IMR-90 (cell line): ENCODE results near the gene PFN2. TPM values are rescaled to one million over a fixed set of nuclear protein-coding genes. Genes with fewer than 3 reads are reported as not detected.

Experiments
- ATAC-seq: fragments of 200-7000 bp; cut with Tn5 transposase; 2 replicates; pipeline ENCODE4 v1.9.1; 2020; ENCODE audit warnings: low read depth, mild to moderate bottlenecking, moderate library complexity
- BruUV-seq: library from RNA; stranded (reverse); fragments of 400-500 nt; replicated peaks from 2 replicates; lab custom pipeline; 2021; lab: Mats Ljungman, UMichigan
- CTCF ChIA-PET: fragments of 300-600 bp; formaldehyde crosslinking; extraction: SDS; loops from one replicate; lab custom pipeline; 2021; ENCODE audit warnings: antibody characterized with exemption; lab: Yijun Ruan, JAX
- POLR2A ChIA-PET: fragments of 300-600 bp; sonication (Branson Sonifier 250); formaldehyde crosslinking; loops from one replicate; lab custom pipeline; 2022; ENCODE audit warnings: antibody characterized with exemption; ENCODE audit not compliant: unreplicated experiment; lab: Charles Lee
- DNase-seq: peaks from one replicate; pipeline ENCODE4 v3.0.0; 2013
- H2AFZ ChIP-seq: replicated peaks from 2 replicates; pipeline ENCODE3; 2013; ENCODE audit warnings: low read length, mild to moderate bottlenecking; ENCODE audit not compliant: poor library complexity
- H2AK5ac ChIP-seq: 2 replicates; pipeline ENCODE4 v1.6.1; 2013; ENCODE audit warnings: low read depth, low read length, inconsistent platforms
- H2AK9ac ChIP-seq: replicated peaks from 2 replicates; pipeline ENCODE3; 2013; ENCODE audit warnings: mild to moderate bottlenecking, low read depth, low read length, moderate library complexity; ENCODE audit not compliant: poor library complexity
- H2BK120ac ChIP-seq: 2 replicates; pipeline ENCODE4 v1.6.1; 2013; ENCODE audit warnings: low read depth, low read length, inconsistent platforms
- H2BK15ac ChIP-seq: 3 replicates; pipeline ENCODE4 v1.6.1; 2013; ENCODE audit warnings: low read depth, low read length, inconsistent platforms
- H2BK20ac ChIP-seq: 2 replicates; pipeline ENCODE4 v1.6.1; 2013; ENCODE audit warnings: low read depth, mild to moderate bottlenecking, inconsistent platforms, low read length, moderate library complexity
- H2BK5ac ChIP-seq: 2 replicates; pipeline ENCODE4 v1.6.1; 2013; ENCODE audit warnings: mild to moderate bottlenecking, low read depth, low read length, inconsistent platforms; ENCODE audit not compliant: poor library complexity, severe bottlenecking
- H3K14ac ChIP-seq: replicated peaks from 2 replicates; pipeline ENCODE4 v1.6.1; 2013; ENCODE audit warnings: low read depth, low read length, inconsistent platforms
- H3K18ac ChIP-seq: 2 replicates; pipeline ENCODE4 v1.6.1; 2013; ENCODE audit warnings: low read depth, low read length, control low read depth
- H3K23ac ChIP-seq: 2 replicates; pipeline ENCODE4 v1.6.1; 2013; ENCODE audit warnings: low read depth, low read length, inconsistent platforms
- H3K27ac ChIP-seq: 2 replicates; pipeline ENCODE4 v1.5.1; 2013; ENCODE audit warnings: mild to moderate bottlenecking, control low read depth, low read length; ENCODE audit not compliant: insufficient read depth
- H3K27me3 ChIP-seq: 2 replicates; pipeline ENCODE4 v1.6.1; 2013; ENCODE audit warnings: low read length; ENCODE audit not compliant: control insufficient read depth, insufficient read depth
- H3K36me3 ChIP-seq: 2 replicates; pipeline ENCODE4 v1.6.1; 2013; ENCODE audit warnings: low read length, mixed read lengths; ENCODE audit not compliant: control insufficient read depth, insufficient read depth
- H3K4ac ChIP-seq: 2 replicates; pipeline ENCODE4 v1.6.1; 2013; ENCODE audit warnings: low read depth, low read length, inconsistent platforms
- H3K4me1 ChIP-seq: 2 replicates; pipeline ENCODE4 v1.6.1; 2013; ENCODE audit warnings: low read length, mixed read lengths; ENCODE audit not compliant: control insufficient read depth, insufficient read depth
- H3K4me2 ChIP-seq: 2 replicates; pipeline ENCODE4 v1.6.1; 2013; ENCODE audit warnings: low read depth, mild to moderate bottlenecking, control low read depth, low read length, moderate library complexity
- H3K4me3 ChIP-seq: 2 replicates; pipeline ENCODE4 v1.5.1; 2013; ENCODE audit warnings: low read depth, mild to moderate bottlenecking, control low read depth, low read length, moderate library complexity; ENCODE audit not compliant: insufficient read depth
- H3K56ac ChIP-seq: 2 replicates; pipeline ENCODE4 v1.6.1; 2013; ENCODE audit warnings: low read length, inconsistent platforms; ENCODE audit not compliant: insufficient read depth; ENCODE audit errors: extremely low read depth
- H3K79me1 ChIP-seq, 2 experiments: 2 replicates each; pipeline ENCODE4 v1.6.1; 2013; ENCODE audit warnings: low read length in 2 of 2, inconsistent platforms in 1 of 2, low read depth in 1 of 2
- H3K9ac ChIP-seq: 2 replicates; pipeline ENCODE4 v1.6.1; 2013; ENCODE audit warnings: low read depth, low read length, control low read depth
- H3K9me1 ChIP-seq: 2 replicates; pipeline ENCODE4 v1.6.1; 2013; ENCODE audit warnings: low read length, inconsistent platforms; ENCODE audit not compliant: insufficient read depth
- H3K9me3 ChIP-seq: 2 replicates; pipeline ENCODE4 v1.6.1; 2013; ENCODE audit warnings: low read length; ENCODE audit not compliant: control insufficient read depth, insufficient read depth
- H4K20me1 ChIP-seq: 2 replicates; pipeline ENCODE4 v1.6.1; 2013; ENCODE audit warnings: low read length, inconsistent platforms; ENCODE audit not compliant: insufficient read depth
- H4K5ac ChIP-seq: 2 replicates; pipeline ENCODE4 v1.6.1; 2013; ENCODE audit warnings: mild to moderate bottlenecking, low read depth, low read length, control low read depth
- H4K8ac ChIP-seq, 2 experiments: 2 replicates each; pipeline ENCODE4 v1.6.1; 2013; ENCODE audit warnings: low read depth in 2 of 2, low read length in 2 of 2, control low read depth in 1 of 2, inconsistent platforms in 1 of 2
- H4K91ac ChIP-seq: 2 replicates; pipeline ENCODE4 v1.6.1; 2013; ENCODE audit warnings: low read depth, low read length, inconsistent platforms; ENCODE audit not compliant: insufficient read depth
- BHLHE40 ChIP-seq: fragments of 150-350 bp; IDR thresholded peaks from 2 replicates; pipeline ENCODE4 v1.6.1; 2016; ENCODE audit warnings: mild to moderate bottlenecking, low read depth, low read length
- CEBPB ChIP-seq: IDR thresholded peaks from 2 replicates; pipeline ENCODE4 v1.6.1; 2012; ENCODE audit warnings: low read depth, low read length, improper control_type of control experiment
- CHD1 ChIP-seq: IDR thresholded peaks from 2 replicates; pipeline ENCODE4 v1.6.1; 2012; ENCODE audit warnings: low read depth, low read length, improper control_type of control experiment
- CTCF ChIP-seq: conservative IDR thresholded peaks from 2 replicates; pipeline ENCODE4 v1.5.1; 2012; ENCODE audit warnings: mild to moderate bottlenecking, low read depth, low read length, improper control_type of control experiment
- ELK1 ChIP-seq: fragments of 150-350 bp; IDR thresholded peaks from 2 replicates; pipeline ENCODE4 v1.6.1; 2016; ENCODE audit warnings: low read depth, mild to moderate bottlenecking, low read length, moderate library complexity, borderline replicate concordance
- FOS ChIP-seq: fragments of 150-350 bp; IDR thresholded peaks from 2 replicates; pipeline ENCODE4 v1.6.1; 2016; ENCODE audit warnings: low read depth, low read length
- MAFK ChIP-seq: IDR thresholded peaks from 2 replicates; pipeline ENCODE4 v1.6.1; 2012; ENCODE audit warnings: low read depth, low read length, improper control_type of control experiment
- MAZ ChIP-seq: IDR thresholded peaks from 2 replicates; pipeline ENCODE4 v1.6.1; 2012; ENCODE audit warnings: low read depth, mild to moderate bottlenecking, low read length, improper control_type of control experiment, moderate library complexity, borderline replicate concordance
- MXI1 ChIP-seq: IDR thresholded peaks from 2 replicates; pipeline ENCODE4 v1.6.1; 2012; ENCODE audit warnings: low read depth, mild to moderate bottlenecking, low read length, moderate library complexity, borderline replicate concordance
- NFE2L2 ChIP-seq: fragments of 150-350 bp; IDR thresholded peaks from 2 replicates; pipeline ENCODE4 v1.6.1; 2016; ENCODE audit warnings: low read depth, mild to moderate bottlenecking, low read length
- POLR2A ChIP-seq: IDR thresholded peaks from 2 replicates; pipeline ENCODE4 v1.6.1; 2012; ENCODE audit warnings: mild to moderate bottlenecking, low read depth, low read length
- RAD21 ChIP-seq: IDR thresholded peaks from 2 replicates; pipeline ENCODE4 v1.6.1; 2012; ENCODE audit warnings: low read length, improper control_type of control experiment
- RCOR1 ChIP-seq: IDR thresholded peaks from 2 replicates; pipeline ENCODE4 v1.6.1; 2012; ENCODE audit warnings: mild to moderate bottlenecking, low read length, improper control_type of control experiment; ENCODE audit not compliant: insufficient replicate concordance
- SMC3 ChIP-seq: fragments of 150-350 bp; IDR thresholded peaks from 2 replicates; pipeline ENCODE4 v1.6.1; 2016; ENCODE audit warnings: low read depth, mild to moderate bottlenecking, antibody characterized with exemption, low read length, moderate library complexity
- WGBS, 2 experiments: methylation state at CpG; one replicate each; pipeline versions ENCODE4 v1.1.5 to v1.1.7; 2013; ENCODE audit warnings: missing lambda C conversion rate in 2 of 2; ENCODE audit not compliant: insufficient read length in 1 of 2; ENCODE audit errors: extremely low coverage in 2 of 2; 5-methylcytosine and 5-hydroxymethylcytosine counted together
- dilution Hi-C: fragments of 300-500 bp; cut with HindIII; formaldehyde crosslinking; loops from one replicate; pipeline ENCODE4 v1.14.3; 2018; ENCODE audit warnings: low sequenced_read_pairs; ENCODE audit not compliant: unreplicated experiment
- in situ Hi-C: fragments of 300-500 bp; cut with MboI; formaldehyde crosslinking; loops from 3 replicates; pipeline ENCODE4 v1.14.3; 2019; ENCODE audit warnings: low sequenced_read_pairs, inconsistent platforms, mixed read lengths
- intact Hi-C: fragments of 100-400 bp; cut with micrococcal nuclease; formaldehyde crosslinking; loops from 2 replicates; pipeline ENCODE4 v1.10.0; 2022
- polyA plus RNA-seq, 3 experiments: library from polyadenylated mRNA; depleted of rRNA; stranded (reverse); fragments of >200 nt; gene quantifications; 2 replicates each; pipeline ENCODE4 v1.2.3, GENCODE V29; 2012; ENCODE audit warnings: low replicate concordance in 1 of 3
- total RNA-seq: library from RNA; depleted of rRNA; stranded (reverse); fragments of >200 nt; gene quantifications from 2 replicates; pipeline ENCODE4 v1.2.3, GENCODE V29; 2012

The PFN2 gene
- total and polyA plus RNA-seq, 2 of the 4 experiments (the other 2 are of a cell fraction): 256 to 444 TPM

- Histone ChIP-seq H3K79me1 (peaks cover 4 to 33% of the 10 kb centered on the region in 2 experiments; a peak in 2 of 4 replicates), H3K18ac (peak overlapping the region; percentile 63), H3K4me2 (peak overlapping the region; percentile 82), H3K27me3 (no peaks in the 10 kb centered on the region), H2BK120ac (peak overlapping the region; percentile 69), H2AK5ac (peak overlapping the region; percentile 45), H3K14ac (peak overlapping the region; percentile 88), H3K36me3 (peaks cover 13% of the 10 kb centered on the region), H4K91ac (peak overlapping the region; percentile 92), H3K9ac (peak overlapping the region; percentile 93), H3K9me3 (no peaks in the 10 kb centered on the region), H3K4ac (peak overlapping the region; percentile 84), H2BK20ac (peak overlapping the region; percentile 42; the same call in 1 of the 2 replicates), H3K56ac (peak overlapping the region; percentile 89), H3K23ac (peak overlapping the region; percentile 95), H2AFZ (peak overlapping the region; percentile 19), H2BK15ac (peak overlapping the region; percentile 33; the same call in 1 of the 3 replicates), H4K8ac (peak overlapping the region; percentile 33 to 80), H3K27ac (peak overlapping the region; percentile 93), H3K4me1 (peaks cover 5% of the 10 kb centered on the region), H3K9me1 (no peaks in the 10 kb centered on the region), H4K5ac (peak overlapping the region; percentile 34), H2AK9ac (peak overlapping the region; percentile 94), H2BK5ac (peak overlapping the region; percentile 95), H4K20me1 (peaks cover 31% of the 10 kb centered on the region; the same call in 1 of the 2 replicates), H3K4me3 (peak overlapping the region; percentile 95)
- ChIA-PET POLR2A (interaction anchor here (1.0 to 2.5 kb wide), 3 partner anchors 178 to 251 kb away, joined by 3 to 17 read pairs (median 3); no protein-coding TSS in a partner anchor), CTCF (interaction anchor here (0.9 kb wide), 1 partner anchor 215 kb away, joined by 3 read pairs; no protein-coding TSS in a partner anchor)
- TF ChIP-seq ELK1 (no peak), CTCF (peak; percentile 24; the same call in 1 of the 2 replicates), MXI1 (peak; percentile 70; the same call in 1 of the 2 replicates), RAD21 (peak; percentile 42), NFE2L2 (peak; percentile 94), CHD1 (peak; percentile 45; the same call in 1 of the 2 replicates), RCOR1 (no peak), BHLHE40 (peak; percentile 88), POLR2A (peak; percentile 87), SMC3 (peak; percentile 26; the same call in 1 of the 2 replicates), FOS (no peak), MAZ (0 out of 2 replicates have a peak, but pooled peaks have one; percentile 15), MAFK (peak; percentile 77), CEBPB (peak; percentile 53; the same call in 1 of the 2 replicates)
- dilution Hi-C loops: no loop called here
- WGBS, 2 experiments: no CpG with 5 or more reads among the region's 15 CpGs
- intact Hi-C loops: loop anchor here (1.0 to 10.0 kb wide), 3 partner anchors 33 to 555 kb away; partner anchors contain the start of gene TSC22D2
- ATAC-seq: peak; percentile 16
- no TSS peak for BruUV-seq
- in situ Hi-C loops: loop anchor here (5.0 kb wide), 1 partner anchor 213 kb away; no protein-coding TSS in a partner anchor
- peak; percentile 87 for DNase-seq
These were observed 1.4 kb downstream of the PFN2 start for GRCh38 chr3:149969110-149969939.
